Large intestine (tissue), 3 donors: Measurements from ENCODE around the gene DNAJC6. TPM values are rescaled to one million over a fixed set of nuclear protein-coding genes. Genes with fewer than 3 reads are reported as not detected.
A peak's percentile ranks its signal among the peaks of the same experiment; 100 is the strongest.

Experiments used
- DNase-seq, 2 donors: peaks; one replicate each; pipeline versions ENCODE4 v3.0.0 to v3.0.0-alpha.2; 2013
- H3K27ac ChIP-seq: one replicate; pipeline ENCODE4 v1.5.1; 2013; ENCODE audit warnings: low read length
- H3K27me3 ChIP-seq: 2 replicates; pipeline ENCODE4 v1.6.1; 2013; ENCODE audit warnings: low read length; ENCODE audit not compliant: control insufficient read depth, insufficient read depth
- H3K36me3 ChIP-seq: 2 replicates; pipeline ENCODE4 v1.6.1; 2013; ENCODE audit warnings: low read length; ENCODE audit not compliant: control insufficient read depth, insufficient read depth
- H3K4me1 ChIP-seq: one replicate; pipeline ENCODE4 v1.6.1; 2013; ENCODE audit warnings: low read length; ENCODE audit not compliant: control insufficient read depth, insufficient read depth
- H3K4me3 ChIP-seq: one replicate; pipeline ENCODE4 v1.5.1; 2013; ENCODE audit warnings: low read length
- H3K9me3 ChIP-seq: one replicate; pipeline ENCODE4 v1.6.1; 2013; ENCODE audit warnings: mild to moderate bottlenecking, low read depth, low read length, moderate library complexity; ENCODE audit not compliant: control insufficient read depth
- WGBS: methylation state at CpG from one replicate; pipeline ENCODE4 v1.1.5; 2013; ENCODE audit warnings: low lambda C conversion rate; ENCODE audit not compliant: insufficient coverage; 5-methylcytosine and 5-hydroxymethylcytosine counted together
- polyA plus RNA-seq: library from polyadenylated mRNA; unstranded; fragments of 120-200 nt; gene quantifications from one replicate; pipeline ENCODE4 v1.2.1, GENCODE V29; 2013

Gene DNAJC6
- polyA plus RNA-seq, 1 donor, result 8.6 TPM

DNA sequence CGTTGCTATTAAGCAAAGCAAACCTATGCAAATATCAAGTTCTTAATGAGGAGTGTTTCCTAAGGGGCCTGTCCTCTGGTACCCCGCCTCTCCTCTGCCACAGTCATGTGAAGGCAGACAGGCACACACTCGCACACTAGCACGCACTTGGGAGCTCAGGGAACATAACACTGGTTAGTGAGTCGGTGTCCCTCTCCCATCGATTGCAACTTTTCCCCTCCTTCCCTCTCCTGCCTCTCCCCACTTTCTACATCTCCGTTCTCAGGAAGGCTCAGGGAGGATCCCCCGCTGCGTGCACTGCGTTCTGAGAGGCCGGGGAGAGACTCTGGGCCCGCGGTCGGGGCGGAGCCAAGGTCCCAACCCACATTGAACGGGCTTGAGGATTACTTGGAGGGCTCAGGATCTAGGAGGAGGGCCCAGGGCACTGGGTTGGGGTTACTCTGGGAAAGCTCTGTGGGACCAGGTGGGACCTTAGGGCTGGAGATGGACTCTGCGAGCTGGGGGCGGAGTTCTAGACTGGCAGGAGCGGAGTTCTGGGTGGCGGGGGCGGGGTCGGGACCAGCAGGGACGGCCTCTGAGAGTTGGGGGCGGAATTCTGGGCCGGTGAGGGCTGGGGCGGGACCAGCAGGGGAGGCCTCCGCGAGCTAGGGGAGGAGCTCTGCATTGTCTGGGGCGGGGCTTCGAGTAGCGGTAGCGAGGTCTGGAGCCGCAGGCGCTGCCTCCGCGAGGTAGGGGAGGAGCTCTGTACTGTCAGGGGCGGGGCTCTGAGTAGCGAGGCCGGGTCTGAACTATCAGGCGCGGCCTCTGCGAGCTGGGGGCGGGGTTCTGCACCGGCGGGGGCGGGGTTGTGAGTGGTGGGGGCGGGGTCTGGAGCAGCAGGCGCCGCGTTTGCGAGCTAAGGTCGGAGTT, 110.6 kb downstream of the DNAJC6 start:
- H3K27me3 ChIP-seq, result no peaks in the 10 kb centered on the region
- no peaks in the 10 kb centered on the region for H3K36me3 ChIP-seq
- H3K4me1 ChIP-seq, result peaks cover 8% of the 10 kb centered on the region
- DNase-seq, result peak; percentile 99
- H3K27ac ChIP-seq, result peak overlapping the region; percentile 91
- no CpG with 5 or more reads among the region's 52 CpGs for WGBS
- H3K4me3 ChIP-seq, result peak overlapping the region; percentile 63
- H3K9me3 ChIP-seq, result no peaks in the 10 kb centered on the region

DNA sequence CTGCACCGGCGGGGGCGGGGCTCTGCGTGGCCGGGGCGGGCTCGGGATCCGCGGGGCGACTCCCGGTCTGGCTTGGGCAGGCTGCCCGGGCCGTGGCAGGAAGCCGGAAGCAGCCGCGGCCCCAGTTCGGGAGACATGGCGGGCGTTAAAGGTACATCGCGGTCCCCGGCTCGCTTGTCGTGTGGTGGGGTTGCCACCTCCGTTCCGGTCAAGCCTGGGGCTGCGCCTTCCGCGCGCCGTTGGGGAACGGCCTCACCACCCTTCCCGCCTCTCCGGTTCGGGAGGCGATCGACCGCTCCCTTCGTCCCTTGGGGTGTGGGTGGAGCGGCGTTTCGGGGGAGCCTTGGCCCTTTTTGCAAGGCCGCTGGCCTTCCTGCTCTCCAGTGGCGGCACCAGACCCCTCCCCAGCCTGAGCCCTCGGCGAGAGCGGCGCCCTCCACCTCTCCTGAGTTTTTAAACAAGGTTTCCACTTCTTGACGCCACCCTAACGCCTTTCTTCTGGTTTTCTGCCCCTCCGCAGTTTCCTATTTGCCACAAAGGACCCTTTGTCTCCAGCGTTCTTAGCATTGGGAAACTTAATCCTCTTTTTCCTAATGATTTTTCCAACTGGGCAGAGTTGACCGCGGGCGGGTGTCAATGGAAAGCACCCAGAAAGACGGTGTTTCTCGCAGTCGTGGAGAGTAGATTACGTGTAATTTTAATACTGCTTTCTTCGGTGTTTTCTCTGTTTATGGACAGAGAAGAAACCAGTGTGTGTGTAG, 111.4 kb downstream of the DNAJC6 start, which contains the start of the genes LEPR and LEPROT:
Gene LEPR, plus strand, starts transcription at position 79 of the 761 bp plus-strand sequence. CDS start 144,898 bp downstream, outside the sequence.
Gene LEPROT, plus strand, starts transcription at position 79 of the 761 bp plus-strand sequence. Its CDS starts 57 bp downstream, at position 136.
- peak within 1 kb of the TSS; percentile 87 for H3K4me3 ChIP-seq
- H3K4me1 ChIP-seq, result peaks cover 8% of the 10 kb centered on the region
- no CpG with 5 or more reads among the region's 60 CpGs for WGBS
- peaks cover 8% of the 10 kb centered on the region for H3K36me3 ChIP-seq
- H3K27me3 ChIP-seq, result no peaks in the 10 kb centered on the region
- DNase-seq, result peak in 1 of 2 donors; percentile 95
- peak within 1 kb of the TSS; percentile 94 for H3K27ac ChIP-seq
- H3K9me3 ChIP-seq, result no peaks in the 10 kb centered on the region

DNA sequence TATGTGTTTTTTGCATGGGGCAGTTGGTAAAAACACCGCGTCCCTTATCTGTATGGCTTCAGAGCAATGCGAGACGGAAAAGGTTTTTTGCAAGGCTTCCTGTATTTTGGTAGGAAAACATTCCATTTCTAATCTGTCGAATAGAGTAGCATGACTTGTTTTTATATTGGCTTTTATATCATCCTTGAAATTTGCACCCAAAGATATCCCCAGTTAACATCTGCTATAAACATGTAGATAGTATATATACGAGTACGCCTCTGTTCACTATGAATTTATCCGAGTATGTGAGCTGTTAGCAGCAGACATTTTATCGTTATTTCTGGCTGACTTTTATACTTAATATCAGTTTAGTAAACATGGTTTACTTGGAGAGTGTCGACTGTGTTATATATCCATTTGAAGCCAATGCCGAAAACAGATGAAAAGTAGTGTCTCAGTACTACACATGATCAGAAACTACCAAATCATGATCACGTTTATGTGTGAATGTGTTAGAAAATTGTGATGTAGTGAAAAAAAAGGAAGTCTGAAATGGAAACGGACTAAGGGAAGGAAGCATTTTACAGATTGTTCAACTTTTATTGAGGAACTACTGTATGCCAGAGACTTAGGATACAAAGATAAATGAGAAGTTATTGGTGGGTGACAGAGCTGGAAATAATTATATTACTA, 112.1 kb downstream of the DNAJC6 start:
- WGBS, result 9% methylated on average over 4 of the region's 13 CpGs
- Histone ChIP-seq H3K9me3 (no peaks in the 10 kb centered on the region), H3K27ac (peak overlapping the region; percentile 94), H3K4me3 (peak overlapping the region; percentile 87), H3K27me3 (no peaks in the 10 kb centered on the region), H3K4me1 (peaks cover 8% of the 10 kb centered on the region), H3K36me3 (peaks cover 15% of the 10 kb centered on the region)
- no peak for DNase-seq

GRCh38 chr1:65422241-65423203, 113.2 kb downstream of the DNAJC6 start:
- H3K27me3 ChIP-seq, result no peaks in the 10 kb centered on the region
- H3K36me3 ChIP-seq, result peaks cover 24% of the 10 kb centered on the region
- H3K27ac ChIP-seq, result no peak overlapping the region
- H3K4me1 ChIP-seq, result peaks cover 8% of the 10 kb centered on the region
- peak overlapping the region; percentile 87 for H3K4me3 ChIP-seq
- WGBS, result 97% methylated on average over 7 of the region's 12 CpGs
- H3K9me3 ChIP-seq, result no peaks in the 10 kb centered on the region
- DNase-seq, result peak in 1 of 2 donors; percentile 8

GRCh38 chr1:65423884-65424572, 114.7 kb downstream of the DNAJC6 start:
- peaks cover 8% of the 10 kb centered on the region for H3K4me1 ChIP-seq
- WGBS, result no CpG with 5 or more reads among the region's 2 CpGs
- no peak overlapping the region for H3K4me3 ChIP-seq
- H3K27ac ChIP-seq, result no peak overlapping the region
- peaks cover 33% of the 10 kb centered on the region for H3K36me3 ChIP-seq
- no peaks in the 10 kb centered on the region for H3K9me3 ChIP-seq
- no peaks in the 10 kb centered on the region for H3K27me3 ChIP-seq
- peak in 1 of 2 donors; percentile 6 for DNase-seq

- Histone ChIP-seq H3K27me3 (no peaks in the 10 kb centered on the region), H3K4me3 (no peak overlapping the region), H3K9me3 (no peaks in the 10 kb centered on the region), H3K27ac (no peak overlapping the region), H3K36me3 (peaks cover 36% of the 10 kb centered on the region), H3K4me1 (peaks cover 8% of the 10 kb centered on the region)
- no CpG with 5 or more reads among the region's 1 CpG for WGBS
- DNase-seq, result no peak
Measured at GRCh38 chr1:65424573-65424889, 115.2 kb downstream of the DNAJC6 start.

DNA sequence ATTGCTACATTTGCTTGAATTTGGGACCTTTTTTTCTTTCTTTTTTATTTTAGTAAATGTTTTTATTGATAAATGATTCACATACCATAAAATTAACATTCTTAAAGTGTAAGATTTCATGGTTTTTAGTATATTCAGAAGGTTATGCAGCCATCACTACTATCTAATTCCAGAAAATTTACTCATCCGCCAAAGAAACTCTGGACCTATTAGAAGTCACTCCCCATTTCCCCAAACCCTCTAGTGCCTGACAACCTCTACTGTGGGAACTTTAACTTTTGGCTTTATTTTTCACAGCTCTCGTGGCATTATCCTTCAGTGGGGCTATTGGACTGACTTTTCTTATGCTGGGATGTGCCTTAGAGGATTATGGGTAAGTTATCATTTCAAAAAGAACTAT, 115.7 kb downstream of the DNAJC6 start:
- no peaks in the 10 kb centered on the region for H3K9me3 ChIP-seq
- no peak for DNase-seq
- no peak overlapping the region for H3K4me3 ChIP-seq
- peaks cover 40% of the 10 kb centered on the region for H3K36me3 ChIP-seq
- no peaks in the 10 kb centered on the region for H3K27me3 ChIP-seq
- no peak overlapping the region for H3K27ac ChIP-seq
- peaks cover 8% of the 10 kb centered on the region for H3K4me1 ChIP-seq
- WGBS, result 100% methylated on average over 1 of the region's 2 CpGs

DNA sequence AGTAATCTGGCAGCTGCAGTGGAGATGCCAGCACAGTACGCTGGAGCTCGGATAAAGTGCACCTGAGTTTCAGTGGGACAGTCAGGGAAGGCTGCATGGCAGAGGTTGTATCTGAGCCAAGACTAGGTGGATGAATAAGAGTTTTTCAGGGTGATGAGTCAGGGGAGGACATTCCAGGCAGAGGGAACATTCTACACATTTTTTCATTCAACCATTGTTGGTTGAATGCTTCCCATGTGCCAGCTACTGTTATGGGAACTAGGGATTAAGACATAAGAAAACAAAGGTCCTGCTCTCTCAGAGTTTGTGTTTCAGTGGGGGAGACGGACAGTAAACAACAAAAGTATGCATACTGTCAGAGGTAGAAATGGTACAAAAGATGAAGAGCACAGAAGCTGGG, 116.4 kb downstream of the DNAJC6 start:
- no peak overlapping the region for H3K4me3 ChIP-seq
- no peaks in the 10 kb centered on the region for H3K9me3 ChIP-seq
- DNase-seq, result no peak
- 100% methylated on average over 1 of the region's 3 CpGs for WGBS
- no peak overlapping the region for H3K27ac ChIP-seq
- no peaks in the 10 kb centered on the region for H3K27me3 ChIP-seq
- H3K4me1 ChIP-seq, result peaks cover 8% of the 10 kb centered on the region
- H3K36me3 ChIP-seq, result peaks cover 45% of the 10 kb centered on the region

GRCh38 chr1:65429078-65429477, 119.7 kb downstream of the DNAJC6 start:
- Histone ChIP-seq H3K4me1 (no peaks in the 10 kb centered on the region), H3K27me3 (no peaks in the 10 kb centered on the region), H3K9me3 (no peaks in the 10 kb centered on the region), H3K27ac (no peak overlapping the region), H3K4me3 (no peak overlapping the region), H3K36me3 (peaks cover 58% of the 10 kb centered on the region)
- no CpG with 5 or more reads among the region's 2 CpGs for WGBS
- DNase-seq, result no peak
